SK-N-SH (cell line): ENCODE measurements around the gene EEA1. TPM values are rescaled to one million over a fixed set of nuclear protein-coding genes. Genes with fewer than 3 reads are reported as not detected.

Experiments used
- CTCF ChIA-PET: fragments of 300-600, 350-600 bp; formaldehyde crosslinking; extraction: SDS; loops from one replicate; lab custom pipeline; 2021; lab: Yijun Ruan, JAX
- POLR2A ChIA-PET: fragments of 350-600 bp; sonication (Branson Sonifier 250); formaldehyde crosslinking; extraction: SDS; loops from one replicate; lab custom pipeline; 2020; ENCODE audit warnings: antibody characterized with exemption, inconsistent platforms; lab: Yijun Ruan, JAX
- DNase-seq: peaks from one replicate; pipeline ENCODE4 v3.0.0; 2012
- H2AFZ ChIP-seq: fragments of 200-600 bp; sonication (generic); 2 replicates; pipeline ENCODE4 v1.8.1; 2016; ENCODE audit warnings: antibody characterized with exemption, mild to moderate bottlenecking, low read depth
- H3F3A ChIP-seq: fragments of 200-600 bp; sonication (generic); replicated peaks from 2 replicates; pipeline ENCODE3; 2016; ENCODE audit warnings: antibody characterized with exemption, mild to moderate bottlenecking; ENCODE audit not compliant: insufficient read depth
- H3K27ac ChIP-seq, 2 experiments: fragments of 200-500 bp in 1 of 2; fragments of 200-600 bp in 1 of 2; sonication (Bioruptor generic) in 1 of 2; sonication (generic), shearing (Covaris generic) in 1 of 2; 2 replicates each; pipeline versions ENCODE4 v1.5.1 to v1.6.1; 2014 to 2016; ENCODE audit warnings: low read depth in 2 of 2, inconsistent platforms in 1 of 2, low read length in 1 of 2, mild to moderate bottlenecking in 1 of 2, mixed read lengths in 1 of 2
- H3K27me3 ChIP-seq: fragments of 200-600 bp; sonication (generic), shearing (Covaris generic); 2 replicates; pipeline ENCODE4 v1.6.1; 2016; ENCODE audit warnings: mixed run types; ENCODE audit not compliant: insufficient read depth
- H3K36me3 ChIP-seq, 2 experiments: fragments of 200-500 bp in 1 of 2; fragments of 200-600 bp in 1 of 2; sonication (Bioruptor generic) in 1 of 2; sonication (generic) in 1 of 2; replicated peaks in 1 of 2; 2 replicates each; pipeline versions ENCODE3 to v1.5.1; 2014 to 2016; ENCODE audit warnings: low read length in 1 of 2, mild to moderate bottlenecking in 1 of 2; ENCODE audit not compliant: insufficient read depth in 2 of 2, control insufficient read depth in 1 of 2
- H3K4me1 ChIP-seq, 2 experiments: fragments of 200-500 bp in 1 of 2; fragments of 200-600 bp in 1 of 2; sonication (Bioruptor generic) in 1 of 2; sonication (generic), shearing (Covaris generic) in 1 of 2; 2 replicates each; pipeline versions ENCODE4 v1.5.1 to v1.6.1; 2014 to 2016; ENCODE audit warnings: low read depth in 1 of 2, low read length in 1 of 2, mixed run types in 1 of 2; ENCODE audit not compliant: insufficient read depth in 2 of 2, control insufficient read depth in 1 of 2
- H3K4me2 ChIP-seq: fragments of 200-600 bp; sonication (generic), shearing (Covaris generic); 2 replicates; pipeline ENCODE4 v1.6.1; 2017; ENCODE audit warnings: mixed run types
- H3K4me3 ChIP-seq, 2 experiments: fragments of 200-500 bp in 1 of 2; fragments of 200-600 bp in 1 of 2; sonication (Bioruptor generic) in 1 of 2; sonication (generic), shearing (Covaris generic) in 1 of 2; 2 replicates each; pipeline versions ENCODE4 v1.5.1 to v1.8.1; 2014 to 2016; ENCODE audit warnings: low read depth in 2 of 2, inconsistent platforms in 1 of 2, low read length in 1 of 2, mild to moderate bottlenecking in 1 of 2, mixed read lengths in 1 of 2, moderate library complexity in 1 of 2
- H3K79me2 ChIP-seq: fragments of 200-600 bp; sonication (generic); 2 replicates; pipeline ENCODE4 v1.8.1; 2017; ENCODE audit warnings: mild to moderate bottlenecking; ENCODE audit not compliant: insufficient read depth
- H3K9ac ChIP-seq: fragments of 200-600 bp; sonication (generic); 2 replicates; pipeline ENCODE4 v1.6.1; 2017; ENCODE audit warnings: mixed run types
- H3K9me2 ChIP-seq: fragments of 200-600 bp; sonication (generic); 2 replicates; pipeline ENCODE4 v1.6.1; 2017; ENCODE audit warnings: mixed run types
- H3K9me3 ChIP-seq: fragments of 200-600 bp; sonication (generic); 2 replicates; pipeline ENCODE4 v1.6.1; 2017; ENCODE audit warnings: mixed run types, mild to moderate bottlenecking, moderate library complexity
- H4K20me1 ChIP-seq: fragments of 200-600 bp; sonication (generic); 2 replicates; pipeline ENCODE4 v1.6.1; 2017; ENCODE audit warnings: mild to moderate bottlenecking, mixed run types; ENCODE audit not compliant: insufficient read depth
- FOXJ3 ChIP-seq: sonication (generic); formaldehyde crosslinking; IDR thresholded peaks from 2 replicates; pipeline ENCODE4 v1.5.1; 2020; ENCODE audit warnings: mild to moderate bottlenecking, missing genetic modification reagents
- FOXM1 ChIP-seq: IDR thresholded peaks from 2 replicates; pipeline ENCODE4 v1.4.0; 2012; ENCODE audit warnings: low read depth, mild to moderate bottlenecking
- GABPA ChIP-seq: IDR thresholded peaks from 2 replicates; pipeline ENCODE4 v1.4.0; 2012; ENCODE audit warnings: low read depth, mild to moderate bottlenecking
- JUND ChIP-seq: IDR thresholded peaks from 2 replicates; pipeline ENCODE4 v1.4.0; 2012
- MEF2A ChIP-seq: IDR thresholded peaks from 2 replicates; pipeline ENCODE4 v1.4.0; 2012; ENCODE audit warnings: low read depth, borderline replicate concordance
- MXI1 ChIP-seq: IDR thresholded peaks from 2 replicates; pipeline ENCODE4 v1.6.1; 2012; ENCODE audit warnings: mild to moderate bottlenecking, low read depth, low read length, improper control_type of control experiment
- POLR2AphosphoS5 ChIP-seq: IDR thresholded peaks from 2 replicates; pipeline ENCODE4 v1.6.1; 2012; ENCODE audit warnings: low read depth, low read length
- RAD21 ChIP-seq: IDR thresholded peaks from 2 replicates; pipeline ENCODE4 v1.6.1; 2012; ENCODE audit warnings: mild to moderate bottlenecking, low read length
- RFX5 ChIP-seq: IDR thresholded peaks from 2 replicates; pipeline ENCODE4 v1.6.1; 2012; ENCODE audit warnings: mild to moderate bottlenecking, improper control_type of control experiment, low read length
- SMC3 ChIP-seq: IDR thresholded peaks from 2 replicates; pipeline ENCODE4 v1.6.1; 2012; ENCODE audit warnings: low read depth, low read length, improper control_type of control experiment
- TCF12 ChIP-seq: IDR thresholded peaks from 2 replicates; pipeline ENCODE4 v1.4.0; 2012
- YY1 ChIP-seq: IDR thresholded peaks from 2 replicates; pipeline ENCODE4 v1.4.0; 2012; ENCODE audit warnings: low read depth, mild to moderate bottlenecking
- WGBS: methylation state at CpG from one replicate; pipeline ENCODE4 v1.1.6; 2017; ENCODE audit warnings: low lambda C conversion rate; 5-methylcytosine and 5-hydroxymethylcytosine counted together
- polyA plus RNA-seq, 3 experiments: library from polyadenylated mRNA; depleted of rRNA; stranded (reverse); fragments of >200 nt; gene quantifications; 2 replicates each; pipeline ENCODE4 v1.2.3, GENCODE V29; 2012
- TF ChIP-seq, protein P1 (sequence below): fragments of 150-350 bp; IDR thresholded peaks from 2 replicates; pipeline ENCODE4 v1.6.1; 2017; ENCODE audit warnings: antibody characterized with exemption, low read length, low read depth, borderline replicate concordance
- TF ChIP-seq, protein P2 (sequence below): fragments of 200-600 bp; sonication (generic); IDR thresholded peaks from 2 replicates; pipeline ENCODE4 v1.6.1; 2017; ENCODE audit warnings: antibody characterized with exemption, mild to moderate bottlenecking, moderate library complexity
- TF ChIP-seq, protein P3 (sequence below): IDR thresholded peaks from 2 replicates; pipeline ENCODE4 v1.4.0; 2012; ENCODE audit warnings: low read depth

EEA1 gene
- polyA plus RNA-seq, 1 of the 3 experiments (the other 2 are of a cell fraction): 1.5 TPM

DNA sequence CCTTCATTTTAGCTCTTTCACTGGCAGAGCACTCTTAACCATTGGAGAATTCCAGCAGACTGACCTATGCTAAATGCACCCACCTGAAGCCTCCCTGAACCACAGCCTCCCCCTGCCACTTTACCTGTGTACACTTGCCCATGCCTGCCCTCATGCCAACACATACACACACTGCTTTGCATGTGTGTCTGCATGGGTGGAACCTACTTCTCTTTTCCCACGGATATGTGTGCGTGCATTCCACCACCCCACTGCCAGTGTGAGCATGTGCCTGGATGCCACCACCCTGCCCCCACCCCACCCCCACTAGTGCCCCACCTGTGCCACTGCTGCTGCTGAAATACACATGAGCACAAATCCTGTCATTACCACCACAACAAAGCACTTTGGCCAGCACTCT, 49.5 kb upstream of the EEA1 start:
- POLR2A ChIA-PET: no interaction called here
- WGBS: 45% methylated on average over 2 of the region's 2 CpGs
- TF ChIP-seq MXI1 (no peak), RAD21 (no peak), JUND (no peak), RFX5 (no peak), TCF12 (no peak), YY1 (no peak), FOXM1 (no peak), SMC3 (no peak)
- TF ChIP-seq, protein P1, sequence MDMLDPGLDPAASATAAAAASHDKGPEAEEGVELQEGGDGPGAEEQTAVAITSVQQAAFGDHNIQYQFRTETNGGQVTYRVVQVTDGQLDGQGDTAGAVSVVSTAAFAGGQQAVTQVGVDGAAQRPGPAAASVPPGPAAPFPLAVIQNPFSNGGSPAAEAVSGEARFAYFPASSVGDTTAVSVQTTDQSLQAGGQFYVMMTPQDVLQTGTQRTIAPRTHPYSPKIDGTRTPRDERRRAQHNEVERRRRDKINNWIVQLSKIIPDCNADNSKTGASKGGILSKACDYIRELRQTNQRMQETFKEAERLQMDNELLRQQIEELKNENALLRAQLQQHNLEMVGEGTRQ: no peak
- TF ChIP-seq, protein P2, sequence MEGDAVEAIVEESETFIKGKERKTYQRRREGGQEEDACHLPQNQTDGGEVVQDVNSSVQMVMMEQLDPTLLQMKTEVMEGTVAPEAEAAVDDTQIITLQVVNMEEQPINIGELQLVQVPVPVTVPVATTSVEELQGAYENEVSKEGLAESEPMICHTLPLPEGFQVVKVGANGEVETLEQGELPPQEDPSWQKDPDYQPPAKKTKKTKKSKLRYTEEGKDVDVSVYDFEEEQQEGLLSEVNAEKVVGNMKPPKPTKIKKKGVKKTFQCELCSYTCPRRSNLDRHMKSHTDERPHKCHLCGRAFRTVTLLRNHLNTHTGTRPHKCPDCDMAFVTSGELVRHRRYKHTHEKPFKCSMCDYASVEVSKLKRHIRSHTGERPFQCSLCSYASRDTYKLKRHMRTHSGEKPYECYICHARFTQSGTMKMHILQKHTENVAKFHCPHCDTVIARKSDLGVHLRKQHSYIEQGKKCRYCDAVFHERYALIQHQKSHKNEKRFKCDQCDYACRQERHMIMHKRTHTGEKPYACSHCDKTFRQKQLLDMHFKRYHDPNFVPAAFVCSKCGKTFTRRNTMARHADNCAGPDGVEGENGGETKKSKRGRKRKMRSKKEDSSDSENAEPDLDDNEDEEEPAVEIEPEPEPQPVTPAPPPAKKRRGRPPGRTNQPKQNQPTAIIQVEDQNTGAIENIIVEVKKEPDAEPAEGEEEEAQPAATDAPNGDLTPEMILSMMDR: no peak

DNA sequence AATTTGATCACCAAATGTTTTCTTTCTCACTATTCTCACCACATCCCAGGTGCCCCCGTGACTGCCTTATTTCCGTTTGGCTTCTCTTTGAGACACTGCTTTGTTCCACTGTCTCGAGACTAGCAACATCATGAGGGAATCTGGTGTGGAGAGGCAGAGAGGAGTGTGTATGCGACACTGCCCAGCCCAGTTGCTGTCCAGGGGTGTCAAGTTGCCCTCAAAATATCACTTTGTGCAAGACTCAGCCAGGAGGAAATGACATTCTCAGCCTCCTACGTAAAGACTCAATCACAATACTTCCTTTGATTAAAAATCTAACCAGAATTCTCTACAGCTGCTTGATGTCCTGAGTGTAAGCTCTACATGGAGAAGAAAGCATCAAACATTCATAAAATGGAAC, 48.2 kb upstream of the EEA1 start:
- H4K20me1 ChIP-seq: no peaks in the 10 kb centered on the region
- no peaks in the 10 kb centered on the region for H3K36me3 ChIP-seq
- 82% methylated on average over 5 of the region's 5 CpGs for WGBS
- POLR2A ChIA-PET: no interaction called here
- H3K4me2 ChIP-seq: no peak overlapping the region
- no peak for TF ChIP-seq RFX5
- no peak for TF ChIP-seq YY1
- TF ChIP-seq GABPA: no peak
- TF ChIP-seq FOXM1: no peak
- no peak for TF ChIP-seq FOXJ3 (CRISPR knock-in tag)
- TF ChIP-seq TCF12: no peak
- no peak for TF ChIP-seq MEF2A
- TF ChIP-seq POLR2AphosphoS5: no peak
- TF ChIP-seq, protein P3, sequence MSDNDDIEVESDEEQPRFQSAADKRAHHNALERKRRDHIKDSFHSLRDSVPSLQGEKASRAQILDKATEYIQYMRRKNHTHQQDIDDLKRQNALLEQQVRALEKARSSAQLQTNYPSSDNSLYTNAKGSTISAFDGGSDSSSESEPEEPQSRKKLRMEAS: no peak
- peaks cover 3% of the 10 kb centered on the region for H3F3A ChIP-seq
- no peak for DNase-seq
- no peaks in the 10 kb centered on the region for H3K4me1 ChIP-seq
- H3K9me2 ChIP-seq: no peaks in the 10 kb centered on the region
- no peak overlapping the region for H2AFZ ChIP-seq
- H3K4me3 ChIP-seq: no peak overlapping the region
- no peaks in the 10 kb centered on the region for H3K27me3 ChIP-seq
- H3K9me3 ChIP-seq: 0 out of 2 replicates have a peak, but pooled peaks cover 3% of the 10 kb centered on the region
- CTCF ChIA-PET: interaction anchor here (1.3 to 5.3 kb wide), 2 partner anchors 10 to 420 kb away, joined by 3 to 37 read pairs; no protein-coding TSS in a partner anchor
- H3K27ac ChIP-seq: no peak overlapping the region
- no peak overlapping the region for H3K9ac ChIP-seq
- no peaks in the 10 kb centered on the region for H3K79me2 ChIP-seq

More for the DNA sequence above, 49.5 kb upstream of the EEA1 start:
- Histone ChIP-seq H4K20me1 (no peaks in the 10 kb centered on the region), H3K79me2 (no peaks in the 10 kb centered on the region), H2AFZ (no peak overlapping the region), H3K9me3 (peaks cover 9% of the 10 kb centered on the region; the same call in 1 of the 2 replicates), H3K27ac (no peak overlapping the region), H3K4me2 (no peak overlapping the region), H3K9ac (no peak overlapping the region), H3K4me1 (no peaks in the 10 kb centered on the region), H3K36me3 (no peaks in the 10 kb centered on the region), H3K4me3 (no peak overlapping the region), H3K27me3 (no peaks in the 10 kb centered on the region), H3K9me2 (no peaks in the 10 kb centered on the region), H3F3A (no peaks in the 10 kb centered on the region)
- CTCF ChIA-PET: interaction anchor here (0.7 to 5.3 kb wide), 2 partner anchors 9 to 33 kb away, joined by 3 to 37 read pairs; no protein-coding TSS in a partner anchor
- no peak for DNase-seq
